ENCODE data around the gene MAP2. TPM values are rescaled to one million over a fixed set of nuclear protein-coding genes. Genes with fewer than 3 reads are reported as not detected.
A peak's percentile ranks its signal among the peaks of the same experiment; 100 is the strongest.

Gene MAP2
- total RNA-seq, 2 donors from 2014 or later = 1.8 TPM

GRCh38 chr2:209768557-209768956, 344.7 kb downstream of the MAP2 start:
- peaks cover 2% of the 10 kb centered on the region for H3K4me1 ChIP-seq (ENCODE audit: control insufficient read depth, insufficient read depth, low read length)
- no peaks in the 10 kb centered on the region for H3K36me3 Mint-ChIP-seq (ENCODE audit: low read depth)
- H3K4me3 Mint-ChIP-seq = no peak overlapping the region
- H3K27me3 Mint-ChIP-seq (ENCODE audit: insufficient read depth) = peaks cover 67% of the 10 kb centered on the region
- no peaks in the 10 kb centered on the region for H3K36me3 ChIP-seq (ENCODE audit: control insufficient read depth, insufficient read depth, low read length)
- H3K9me3 Mint-ChIP-seq = no peaks in the 10 kb centered on the region
- no peak for DNase-seq
- no peaks in the 10 kb centered on the region for H3K9me3 ChIP-seq (ENCODE audit: control insufficient read depth, low read length)
- no peak overlapping the region for H3K27ac ChIP-seq (ENCODE audit: low read depth, low read length)
- H3K4me3 ChIP-seq (ENCODE audit: low read length) = no peak overlapping the region
- no peak overlapping the region for H3K27ac Mint-ChIP-seq
- H3K4me1 Mint-ChIP-seq = peaks cover 8% of the 10 kb centered on the region
- H3K9ac ChIP-seq (ENCODE audit: extremely low read depth, low read length, poor library complexity, severe bottlenecking) = no peak overlapping the region
- peaks cover 47% of the 10 kb centered on the region for H3K27me3 ChIP-seq (ENCODE audit: control insufficient read depth, insufficient read depth, low read length, poor library complexity, severe bottlenecking)
- TF ChIP-seq, protein P1, sequence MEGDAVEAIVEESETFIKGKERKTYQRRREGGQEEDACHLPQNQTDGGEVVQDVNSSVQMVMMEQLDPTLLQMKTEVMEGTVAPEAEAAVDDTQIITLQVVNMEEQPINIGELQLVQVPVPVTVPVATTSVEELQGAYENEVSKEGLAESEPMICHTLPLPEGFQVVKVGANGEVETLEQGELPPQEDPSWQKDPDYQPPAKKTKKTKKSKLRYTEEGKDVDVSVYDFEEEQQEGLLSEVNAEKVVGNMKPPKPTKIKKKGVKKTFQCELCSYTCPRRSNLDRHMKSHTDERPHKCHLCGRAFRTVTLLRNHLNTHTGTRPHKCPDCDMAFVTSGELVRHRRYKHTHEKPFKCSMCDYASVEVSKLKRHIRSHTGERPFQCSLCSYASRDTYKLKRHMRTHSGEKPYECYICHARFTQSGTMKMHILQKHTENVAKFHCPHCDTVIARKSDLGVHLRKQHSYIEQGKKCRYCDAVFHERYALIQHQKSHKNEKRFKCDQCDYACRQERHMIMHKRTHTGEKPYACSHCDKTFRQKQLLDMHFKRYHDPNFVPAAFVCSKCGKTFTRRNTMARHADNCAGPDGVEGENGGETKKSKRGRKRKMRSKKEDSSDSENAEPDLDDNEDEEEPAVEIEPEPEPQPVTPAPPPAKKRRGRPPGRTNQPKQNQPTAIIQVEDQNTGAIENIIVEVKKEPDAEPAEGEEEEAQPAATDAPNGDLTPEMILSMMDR (conservative IDR thresholded peaks at IDR 0.05) = no peak

GRCh38 chr2:209771474-209772289, 347.8 kb downstream of the MAP2 start, which contains the start of gene UNC80:
Gene UNC80, plus strand, starts transcription at chr2:209771832. Its CDS starts 241 bp downstream, at chr2:209772073.
- Mint-ChIP-seq H3K27me3 (ENCODE audit: insufficient read depth) (peaks cover 56% of the 10 kb centered on the region), H3K4me1 (peaks cover 8% of the 10 kb centered on the region), H3K36me3 (ENCODE audit: low read depth) (no peaks in the 10 kb centered on the region), H3K9me3 (no peaks in the 10 kb centered on the region), H3K27ac (no peak within 1 kb of the TSS), H3K4me3 (peak within 1 kb of the TSS; percentile 52)
- peaks cover 2% of the 10 kb centered on the region for H3K4me1 ChIP-seq (ENCODE audit: control insufficient read depth, insufficient read depth, low read length)
- H3K36me3 ChIP-seq (ENCODE audit: control insufficient read depth, insufficient read depth, low read length) = no peaks in the 10 kb centered on the region
- TF ChIP-seq, protein P1 (conservative IDR thresholded peaks at IDR 0.05) = no peak
- H3K27me3 ChIP-seq (ENCODE audit: control insufficient read depth, insufficient read depth, low read length, poor library complexity, severe bottlenecking) = peaks cover 43% of the 10 kb centered on the region
- peak within 1 kb of the TSS; percentile 75 for H3K4me3 ChIP-seq (ENCODE audit: low read length)
- peak; percentile 95 for DNase-seq
- no peak within 1 kb of the TSS for H3K27ac ChIP-seq (ENCODE audit: low read depth, low read length)
- 1 to 3% methylated on average over 5 to 61 of the region's 73 CpGs for WGBS, 2 experiments (ENCODE audit: insufficient coverage in 1 of 2, insufficient read length in 1 of 2)
- H3K9me3 ChIP-seq (ENCODE audit: control insufficient read depth, low read length) = no peaks in the 10 kb centered on the region
- no peak within 1 kb of the TSS for H3K9ac ChIP-seq (ENCODE audit: extremely low read depth, low read length, poor library complexity, severe bottlenecking)

GRCh38 chr2:209772290-209772685, 348.4 kb downstream of the MAP2 start:
- H3K4me3 ChIP-seq (ENCODE audit: low read length) = peak overlapping the region; percentile 75
- H3K27me3 ChIP-seq (ENCODE audit: control insufficient read depth, insufficient read depth, low read length, poor library complexity, severe bottlenecking) = peaks cover 42% of the 10 kb centered on the region
- H3K9me3 Mint-ChIP-seq = no peaks in the 10 kb centered on the region
- no peak overlapping the region for H3K27ac ChIP-seq (ENCODE audit: low read depth, low read length)
- peak overlapping the region; percentile 52 for H3K4me3 Mint-ChIP-seq
- H3K9me3 ChIP-seq (ENCODE audit: control insufficient read depth, low read length) = no peaks in the 10 kb centered on the region
- TF ChIP-seq, protein P1 (conservative IDR thresholded peaks at IDR 0.05) = no peak
- H3K27ac Mint-ChIP-seq = no peak overlapping the region
- H3K36me3 Mint-ChIP-seq (ENCODE audit: low read depth) = no peaks in the 10 kb centered on the region
- H3K36me3 ChIP-seq (ENCODE audit: control insufficient read depth, insufficient read depth, low read length) = no peaks in the 10 kb centered on the region
- H3K9ac ChIP-seq (ENCODE audit: extremely low read depth, low read length, poor library complexity, severe bottlenecking) = no peak overlapping the region
- H3K4me1 Mint-ChIP-seq = peaks cover 8% of the 10 kb centered on the region
- DNase-seq = no peak
- H3K27me3 Mint-ChIP-seq (ENCODE audit: insufficient read depth) = peaks cover 55% of the 10 kb centered on the region
- peaks cover 2% of the 10 kb centered on the region for H3K4me1 ChIP-seq (ENCODE audit: control insufficient read depth, insufficient read depth, low read length)
- 15% methylated on average over 6 of the region's 8 CpGs; no CpG with 5 or more reads in 1 of the 2 experiments for WGBS, 2 experiments (ENCODE audit: insufficient coverage in 1 of 2, insufficient read length in 1 of 2)
